Keratinocyte (primary cell): Measurements from ENCODE around the gene ALKBH5. TPM values are rescaled to one million over a fixed set of nuclear protein-coding genes. Genes with fewer than 3 reads are reported as not detected.

Source experiments
- DNase-seq: peaks from one replicate; pipeline ENCODE4 v3.0.0-alpha.2; 2011; ENCODE audit warnings: low read depth, missing footprints, low spot score
- FAIRE-seq: peaks from 2 replicates; lab custom pipeline; 2011; peaks lifted over from hg19 to GRCh38; lab: Jason Lieb, UNC
- H2AFZ ChIP-seq: 2 replicates; pipeline ENCODE4 v1.6.0; 2012; ENCODE audit warnings: low read length, control low read depth, inconsistent platforms; ENCODE audit not compliant: control insufficient read depth
- H3K27ac ChIP-seq: 2 replicates; pipeline ENCODE4 v1.5.1; 2011; ENCODE audit warnings: low read length; ENCODE audit not compliant: control insufficient read depth, insufficient read depth
- H3K27me3 ChIP-seq: 3 replicates; pipeline ENCODE4 v1.6.0; 2011; ENCODE audit warnings: low read length; ENCODE audit not compliant: control insufficient read depth, insufficient read depth; ENCODE audit errors: extremely low read depth
- H3K36me3 ChIP-seq, 2 experiments: 2 replicates in 1 of 2; 3 replicates in 1 of 2; pipeline ENCODE4 v1.5.1; 2011; ENCODE audit warnings: low read length in 2 of 2, mild to moderate bottlenecking in 1 of 2; ENCODE audit not compliant: control insufficient read depth in 2 of 2, insufficient read depth in 2 of 2; ENCODE audit errors: extremely low read depth in 1 of 2
- H3K4me1 ChIP-seq: 3 replicates; pipeline ENCODE4 v1.5.1; 2011; ENCODE audit warnings: low read length; ENCODE audit not compliant: control insufficient read depth, insufficient read depth; ENCODE audit errors: extremely low read depth
- H3K4me2 ChIP-seq: 3 replicates; pipeline ENCODE4 v1.6.0; 2011; ENCODE audit warnings: low read depth, low read length; ENCODE audit not compliant: control insufficient read depth, insufficient read depth; ENCODE audit errors: extremely low read depth
- H3K4me3 ChIP-seq, 3 experiments: fragments of 200-600 bp in 1 of 3; sonication (generic) in 1 of 3; 2 replicates in 2 of 3; 3 replicates in 1 of 3; pipeline ENCODE4 v1.5.1; 2011 to 2016; ENCODE audit warnings: low read length in 3 of 3, mild to moderate bottlenecking in 3 of 3, control low read depth in 2 of 3, inconsistent platforms in 1 of 3, low read depth in 1 of 3, mixed read lengths in 1 of 3, mixed run types in 1 of 3, moderate library complexity in 1 of 3; ENCODE audit not compliant: control insufficient read depth in 2 of 3, insufficient read depth in 2 of 3; ENCODE audit errors: extremely low read depth in 1 of 3
- H3K79me2 ChIP-seq: 2 replicates; pipeline ENCODE4 v1.6.0; 2012; ENCODE audit warnings: low read length; ENCODE audit not compliant: control insufficient read depth, insufficient read depth
- H3K9ac ChIP-seq: 3 replicates; pipeline ENCODE4 v1.6.0; 2011; ENCODE audit warnings: low read length; ENCODE audit not compliant: control insufficient read depth, insufficient read depth; ENCODE audit errors: extremely low read depth
- H3K9me1 ChIP-seq: 3 replicates; pipeline ENCODE4 v1.6.0; 2011; ENCODE audit warnings: low read length; ENCODE audit not compliant: control insufficient read depth, insufficient read depth; ENCODE audit errors: extremely low read depth
- H3K9me3 ChIP-seq: 2 replicates; pipeline ENCODE4 v1.5.1; 2012; ENCODE audit warnings: low read depth, low read length; ENCODE audit not compliant: control insufficient read depth
- H4K20me1 ChIP-seq: 3 replicates; pipeline ENCODE4 v1.6.0; 2011; ENCODE audit warnings: low read length; ENCODE audit not compliant: control insufficient read depth, insufficient read depth; ENCODE audit errors: extremely low read depth
- EZH2 ChIP-seq: IDR thresholded peaks from one replicate; pipeline ENCODE4 v1.6.1; 2012; ENCODE audit warnings: inconsistent platforms, mild to moderate bottlenecking, low read length, moderate library complexity
- dilution Hi-C: fragments of 300-500 bp; cut with MboI; formaldehyde crosslinking; loops from one replicate; pipeline ENCODE4 v1.7.0; 2020; ENCODE audit warnings: low sequenced_read_pairs; ENCODE audit not compliant: extremely low pct_ligation_motif_present
- polyA plus RNA-seq, 5 experiments: library from polyadenylated mRNA; depleted of rRNA in 3 of 5; stranded (reverse) in 3 of 5; stranded (forward) in 1 of 5; unstranded in 1 of 5; fragments of >200 nt; gene quantifications; 1 replicate in 1 of 5; 2 replicates in 3 of 5; 3 replicates in 1 of 5; pipeline versions ENCODE4 v1.2.1 to v1.2.3, GENCODE V29; 2011 to 2012; ENCODE audit warnings: missing spikeins in 2 of 5, low read depth in 1 of 5, low replicate concordance in 1 of 5
- TF ChIP-seq, protein P1 (sequence below), 3 experiments: IDR thresholded peaks in 1 of 3; conservative IDR thresholded peaks in 1 of 3; optimal IDR thresholded peaks in 1 of 3; 2 replicates in 2 of 3; 3 replicates in 1 of 3; pipeline versions ENCODE3 to v1.5.1; 2011; ENCODE audit warnings: low read length in 3 of 3, mild to moderate bottlenecking in 3 of 3, moderate library complexity in 2 of 3, control low read depth in 1 of 3, inconsistent platforms in 1 of 3; ENCODE audit not compliant: insufficient read depth in 2 of 3; ENCODE audit errors: extremely low read depth in 1 of 3

ALKBH5 gene
- polyA plus RNA-seq, 1 donor (not counting 4 experiments of a cell fraction or from before 2014, with no cell fraction given) = 50.2 TPM

DNA sequence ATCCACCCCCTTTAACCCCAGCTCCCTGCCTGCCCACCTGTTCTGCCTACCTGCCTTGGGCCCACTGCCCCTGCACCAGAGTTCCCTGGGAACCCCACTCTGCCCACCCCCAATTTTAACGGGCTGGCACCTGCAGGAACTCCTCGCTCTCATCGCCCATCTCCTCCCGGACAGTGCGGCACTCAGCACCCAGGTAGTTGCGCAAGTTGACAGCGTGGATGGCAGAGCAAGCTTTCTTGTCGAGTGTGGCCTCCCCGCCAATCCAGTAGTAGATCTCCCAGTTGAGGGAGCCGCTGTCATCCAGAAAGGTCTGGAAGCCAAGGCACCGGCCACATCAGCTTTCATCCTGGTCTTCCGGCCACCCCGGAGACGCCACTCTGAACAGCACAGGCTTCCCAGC lies 67.1 kb downstream of the ALKBH5 start:
- Histone ChIP-seq H3K27ac (no peak overlapping the region), H3K9me3 (no peaks in the 10 kb centered on the region), H3K4me2 (no peak overlapping the region), H3K36me3 (peaks cover 73 to 74% of the 10 kb centered on the region in 2 experiments), H3K9ac (no peak overlapping the region), H3K4me3 (no peak overlapping the region), H3K9me1 (no peaks in the 10 kb centered on the region), H3K79me2 (peaks cover 27% of the 10 kb centered on the region), H3K27me3 (no peaks in the 10 kb centered on the region), H3K4me1 (peaks cover 27% of the 10 kb centered on the region), H2AFZ (no peak overlapping the region), H4K20me1 (peaks cover 23% of the 10 kb centered on the region)
- TF ChIP-seq, protein P1, sequence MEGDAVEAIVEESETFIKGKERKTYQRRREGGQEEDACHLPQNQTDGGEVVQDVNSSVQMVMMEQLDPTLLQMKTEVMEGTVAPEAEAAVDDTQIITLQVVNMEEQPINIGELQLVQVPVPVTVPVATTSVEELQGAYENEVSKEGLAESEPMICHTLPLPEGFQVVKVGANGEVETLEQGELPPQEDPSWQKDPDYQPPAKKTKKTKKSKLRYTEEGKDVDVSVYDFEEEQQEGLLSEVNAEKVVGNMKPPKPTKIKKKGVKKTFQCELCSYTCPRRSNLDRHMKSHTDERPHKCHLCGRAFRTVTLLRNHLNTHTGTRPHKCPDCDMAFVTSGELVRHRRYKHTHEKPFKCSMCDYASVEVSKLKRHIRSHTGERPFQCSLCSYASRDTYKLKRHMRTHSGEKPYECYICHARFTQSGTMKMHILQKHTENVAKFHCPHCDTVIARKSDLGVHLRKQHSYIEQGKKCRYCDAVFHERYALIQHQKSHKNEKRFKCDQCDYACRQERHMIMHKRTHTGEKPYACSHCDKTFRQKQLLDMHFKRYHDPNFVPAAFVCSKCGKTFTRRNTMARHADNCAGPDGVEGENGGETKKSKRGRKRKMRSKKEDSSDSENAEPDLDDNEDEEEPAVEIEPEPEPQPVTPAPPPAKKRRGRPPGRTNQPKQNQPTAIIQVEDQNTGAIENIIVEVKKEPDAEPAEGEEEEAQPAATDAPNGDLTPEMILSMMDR (optimal IDR thresholded peaks at IDR 0.05 in 1 of 3, IDR thresholded peaks at IDR 0.05 in 1 of 3, conservative IDR thresholded peaks at IDR 0.05 in 1 of 3; ENCODE audit: extremely low read depth in 1 of 3, insufficient read depth in 2 of 3, low read length in 3 of 3) = no peak
- TF ChIP-seq EZH2 = no peak
- FAIRE-seq (no peak), DNase-seq (no peak)
- dilution Hi-C loops = no loop called here

DNA sequence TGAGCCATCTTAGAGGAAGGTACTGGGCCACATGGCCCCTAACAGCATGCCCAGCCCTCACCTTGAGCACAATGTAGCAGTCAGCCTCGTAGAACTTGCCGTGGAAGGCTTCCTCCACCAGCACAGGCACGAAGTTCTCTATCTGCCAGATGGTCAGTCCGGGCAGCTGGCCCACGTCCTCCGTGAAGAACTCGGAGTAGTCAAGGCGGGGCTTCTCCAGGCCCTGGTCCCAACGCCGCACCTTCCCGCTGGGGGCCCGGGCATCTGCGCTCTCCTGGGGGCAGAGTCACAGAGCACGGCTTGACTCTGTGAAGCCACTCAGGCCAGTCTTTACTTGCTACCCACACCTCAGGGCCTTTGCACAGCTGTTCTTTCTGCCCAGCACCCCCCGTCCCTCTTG lies 67.6 kb downstream of the ALKBH5 start:
- H3K9me1 ChIP-seq = no peaks in the 10 kb centered on the region

More for the DNA sequence above, 67.6 kb downstream of the ALKBH5 start:
- H2AFZ ChIP-seq = no peak overlapping the region
- FAIRE-seq (no peak), DNase-seq (no peak)
- no peak overlapping the region for H3K27ac ChIP-seq
- no peak for TF ChIP-seq EZH2
- TF ChIP-seq, protein P1 (optimal IDR thresholded peaks at IDR 0.05 in 1 of 3, IDR thresholded peaks at IDR 0.05 in 1 of 3, conservative IDR thresholded peaks at IDR 0.05 in 1 of 3; ENCODE audit: extremely low read depth in 1 of 3, insufficient read depth in 2 of 3, low read length in 3 of 3) = no peak
- H3K79me2 ChIP-seq = peaks cover 32% of the 10 kb centered on the region
- no peak overlapping the region for H3K9ac ChIP-seq
- no peaks in the 10 kb centered on the region for H3K9me3 ChIP-seq
- H3K4me2 ChIP-seq = no peak overlapping the region
- no peak overlapping the region for H3K4me3 ChIP-seq
- peaks cover 29% of the 10 kb centered on the region for H3K4me1 ChIP-seq
- H3K27me3 ChIP-seq = no peaks in the 10 kb centered on the region
- H4K20me1 ChIP-seq = peaks cover 23% of the 10 kb centered on the region
- dilution Hi-C loops = no loop called here
- H3K36me3 ChIP-seq = peaks cover 73 to 75% of the 10 kb centered on the region in 2 experiments
